ENCODE data around the gene HMGCL.

DNA sequence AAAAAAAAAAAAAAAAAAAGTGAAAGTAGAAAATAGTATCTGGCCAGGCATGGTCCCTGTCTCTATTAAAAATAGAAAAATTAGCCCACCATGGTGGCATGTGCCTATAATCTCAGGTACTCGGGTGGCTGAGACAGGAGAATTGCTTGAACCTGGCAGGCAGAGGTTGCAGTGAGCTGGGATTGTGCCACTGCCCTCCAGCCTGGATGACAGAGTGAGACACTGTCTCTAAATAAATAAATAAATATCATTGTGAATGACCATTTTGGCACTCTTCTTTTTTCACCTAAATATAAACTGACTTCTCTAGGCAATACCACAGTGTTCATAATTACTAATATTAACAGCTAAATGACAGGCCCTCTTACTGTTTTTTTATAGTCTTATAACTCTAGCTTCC lies 67.4 kb downstream of the HMGCL start:
- TF ChIP-seq, protein P1, sequence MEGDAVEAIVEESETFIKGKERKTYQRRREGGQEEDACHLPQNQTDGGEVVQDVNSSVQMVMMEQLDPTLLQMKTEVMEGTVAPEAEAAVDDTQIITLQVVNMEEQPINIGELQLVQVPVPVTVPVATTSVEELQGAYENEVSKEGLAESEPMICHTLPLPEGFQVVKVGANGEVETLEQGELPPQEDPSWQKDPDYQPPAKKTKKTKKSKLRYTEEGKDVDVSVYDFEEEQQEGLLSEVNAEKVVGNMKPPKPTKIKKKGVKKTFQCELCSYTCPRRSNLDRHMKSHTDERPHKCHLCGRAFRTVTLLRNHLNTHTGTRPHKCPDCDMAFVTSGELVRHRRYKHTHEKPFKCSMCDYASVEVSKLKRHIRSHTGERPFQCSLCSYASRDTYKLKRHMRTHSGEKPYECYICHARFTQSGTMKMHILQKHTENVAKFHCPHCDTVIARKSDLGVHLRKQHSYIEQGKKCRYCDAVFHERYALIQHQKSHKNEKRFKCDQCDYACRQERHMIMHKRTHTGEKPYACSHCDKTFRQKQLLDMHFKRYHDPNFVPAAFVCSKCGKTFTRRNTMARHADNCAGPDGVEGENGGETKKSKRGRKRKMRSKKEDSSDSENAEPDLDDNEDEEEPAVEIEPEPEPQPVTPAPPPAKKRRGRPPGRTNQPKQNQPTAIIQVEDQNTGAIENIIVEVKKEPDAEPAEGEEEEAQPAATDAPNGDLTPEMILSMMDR (IDR thresholded peaks at IDR 0.05): no peak
- no peak for TF ChIP-seq POLR2A (IDR thresholded peaks at IDR 0.05)
